GM19240 (cell line): ENCODE measurements around the gene ACSM3.
"Not testable (repeated sequence)": the region's sequence is repeated elsewhere in the genome, so short reads cannot be mapped to it uniquely, and the experiment has no call there.

Experiments used
- DNase-seq: peaks from one replicate; pipeline ENCODE4 v3.0.0; 2011; ENCODE audit warnings: low spot score; ENCODE audit not compliant: insufficient read length

Gene ACSM3

GRCh38 chr16:20755799-20756198, 8.0 kb upstream of the ACSM3 start:
- DNase-seq: not testable (repeated sequence)

DNA sequence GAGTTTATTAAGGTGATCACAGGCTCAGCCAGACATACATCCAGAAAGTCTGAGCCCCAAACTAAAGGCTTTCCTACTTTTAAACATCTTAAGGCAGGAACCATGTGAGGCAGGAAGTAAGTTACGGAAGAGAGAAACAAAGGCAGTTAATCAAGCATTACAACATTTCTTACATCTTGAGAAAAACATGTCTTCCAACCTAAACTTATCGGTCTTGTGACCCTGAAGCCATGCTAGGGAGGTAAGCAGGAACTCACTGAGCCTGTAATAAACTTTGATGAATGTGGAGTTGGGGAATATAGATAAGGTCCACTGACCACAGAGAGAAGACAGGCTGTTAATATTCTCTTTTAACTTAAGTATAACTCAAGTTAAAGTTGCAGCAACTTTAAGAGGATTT, 3.5 kb upstream of the ACSM3 start:
- no peak for DNase-seq

- no peak for DNase-seq
Measured at GRCh38 chr16:20761175-20761574, 2.6 kb upstream of the ACSM3 start.

- no peak for DNase-seq
Measured at GRCh38 chr16:20762404-20763123, 1.2 kb upstream of the ACSM3 start.

DNA sequence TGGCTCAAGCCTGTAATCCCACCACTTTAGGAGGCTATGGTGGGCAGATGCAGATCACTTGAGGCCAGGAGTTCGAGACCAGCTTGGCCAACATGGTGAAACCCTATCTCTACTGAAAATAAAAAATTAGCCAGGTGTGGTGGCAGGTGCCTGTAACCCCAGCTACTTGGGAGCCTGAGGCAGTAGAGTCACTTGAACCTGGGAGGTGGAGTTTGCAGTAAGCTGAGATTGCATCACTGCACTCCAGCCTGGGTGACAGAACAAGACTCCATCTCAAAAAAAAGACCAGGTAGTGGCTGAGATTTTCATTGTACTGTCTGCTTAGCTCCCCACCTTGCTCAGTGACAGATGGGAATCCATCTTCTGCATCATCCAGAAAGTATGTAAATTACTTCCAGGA, 634 bp downstream of the ACSM3 start:
- DNase-seq: not testable (repeated sequence)

DNA sequence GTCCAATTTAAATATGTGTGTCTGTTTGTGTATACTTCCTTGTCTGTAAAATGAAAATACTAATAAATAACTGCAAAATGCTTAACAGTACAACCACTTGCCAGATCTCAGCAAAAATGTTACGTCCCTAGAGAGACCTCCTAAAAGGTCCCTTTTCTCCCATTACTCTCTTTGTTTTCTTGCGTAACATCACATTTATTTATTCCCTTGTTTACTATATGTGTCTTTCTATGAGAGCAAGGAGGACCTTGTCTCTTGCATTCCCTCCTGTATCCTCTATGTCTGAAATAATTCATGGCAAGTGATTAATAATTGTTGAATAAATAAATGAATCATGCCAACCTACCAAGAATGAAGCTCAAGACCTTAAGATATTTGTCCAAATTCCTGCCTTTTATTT, 1.9 kb downstream of the ACSM3 start:
- DNase-seq: no peak

DNA sequence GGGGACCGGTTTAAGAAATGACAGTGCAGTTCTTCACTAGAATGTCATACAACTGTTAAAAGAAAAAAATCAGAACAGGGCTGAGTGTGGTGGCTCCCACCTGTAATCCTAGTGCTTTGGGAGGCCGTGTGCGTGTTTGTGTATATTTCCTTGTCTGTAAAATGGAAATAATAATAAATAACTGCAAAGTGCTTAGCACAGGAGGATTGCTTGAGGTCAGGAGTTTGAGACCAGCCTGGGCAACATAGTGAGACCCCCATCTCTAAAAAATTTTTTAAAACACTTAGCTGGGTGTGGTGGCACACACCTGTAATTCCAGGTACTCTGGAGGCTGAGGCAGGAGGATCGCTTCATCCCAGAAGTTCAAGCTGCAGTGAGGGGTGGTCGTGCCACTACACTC, 2.5 kb downstream of the ACSM3 start:
- DNase-seq: no peak

DNA sequence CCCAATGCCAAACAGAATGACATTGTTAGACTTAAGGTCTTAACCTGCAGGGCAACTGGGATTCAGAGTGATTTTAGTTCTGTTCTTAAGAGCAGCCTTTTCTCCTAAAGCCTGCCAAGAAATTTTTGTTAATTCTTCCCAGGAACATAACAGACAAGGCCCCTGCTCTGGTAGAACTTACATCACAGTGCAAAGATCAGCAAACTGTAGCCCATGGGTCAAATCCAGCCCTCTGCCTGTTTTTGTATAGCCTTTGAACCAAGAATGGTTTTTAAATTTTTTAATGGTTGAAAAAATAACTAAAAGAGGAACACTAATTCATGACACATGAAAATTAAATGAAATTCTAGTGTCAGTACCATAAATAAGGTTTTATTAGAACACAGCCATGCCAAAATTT, 3.8 kb downstream of the ACSM3 start:
- DNase-seq: no peak

DNA sequence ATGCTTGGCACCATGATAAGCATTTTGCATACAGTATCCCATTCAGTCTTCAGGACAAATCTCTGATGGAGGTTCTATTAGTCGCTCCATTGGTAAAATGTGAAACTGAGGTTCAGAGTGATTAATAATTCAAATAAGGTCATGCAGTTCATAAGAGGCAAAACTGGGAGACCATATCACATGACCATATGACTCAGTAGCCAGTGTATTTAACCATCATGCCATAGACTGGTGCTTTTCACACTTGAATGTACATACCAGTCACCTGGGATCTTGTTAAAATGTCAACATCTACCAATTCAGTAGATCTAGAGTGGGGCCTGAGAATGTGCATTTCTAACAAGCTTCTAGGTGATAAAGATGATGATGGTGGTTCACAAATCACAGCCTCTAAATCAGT, 4.3 kb downstream of the ACSM3 start:
- DNase-seq: no peak

DNA sequence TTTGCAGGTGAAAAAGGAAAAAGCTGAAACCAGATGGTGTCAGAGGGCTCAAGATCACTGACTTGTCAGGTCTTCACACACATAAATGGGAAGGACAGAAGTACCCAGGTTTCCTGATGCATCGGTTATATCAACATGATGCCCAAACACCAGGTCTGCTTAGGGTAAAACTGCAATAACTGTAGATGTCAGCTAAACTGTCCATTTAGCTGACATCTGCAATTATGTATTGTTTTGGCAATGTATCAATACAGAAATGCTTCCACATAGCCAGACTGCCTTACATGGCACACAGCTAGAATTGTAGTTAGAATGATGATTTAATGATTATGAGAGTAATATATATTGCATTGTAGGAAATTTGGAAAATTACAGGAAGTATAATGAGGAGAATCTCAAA, 5.0 kb downstream of the ACSM3 start:
- no peak for DNase-seq

GRCh38 chr16:20773679-20774078, 9.9 kb downstream of the ACSM3 start:
- DNase-seq: no peak

- DNase-seq: peak; percentile 32
Measured at GRCh38 chr16:20774703-20775362, 11.0 kb downstream of the ACSM3 start.

GRCh38 chr16:20781697-20782096, 17.9 kb downstream of the ACSM3 start:
- DNase-seq: no peak

DNA sequence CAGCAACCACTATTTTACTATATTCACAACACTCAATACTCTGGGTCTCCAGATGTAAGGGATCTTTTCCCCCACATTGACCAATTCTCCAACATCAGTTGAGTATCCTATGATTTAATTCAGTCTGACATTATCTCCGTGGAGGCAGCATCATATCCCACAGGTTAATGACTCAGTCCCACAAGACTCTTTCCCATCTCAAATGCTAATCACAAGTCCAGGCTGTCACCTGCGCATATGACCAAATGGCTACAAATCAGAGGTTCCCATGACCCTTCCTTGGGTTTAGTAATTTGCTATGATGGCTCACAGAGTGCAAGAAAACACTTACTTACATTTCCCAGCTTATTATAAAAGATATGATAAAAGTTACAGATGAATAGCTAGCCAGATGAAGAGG, 18.7 kb downstream of the ACSM3 start:
- no peak for DNase-seq

- no peak for DNase-seq
Measured at GRCh38 chr16:20784204-20784603, 20.4 kb downstream of the ACSM3 start.

DNA sequence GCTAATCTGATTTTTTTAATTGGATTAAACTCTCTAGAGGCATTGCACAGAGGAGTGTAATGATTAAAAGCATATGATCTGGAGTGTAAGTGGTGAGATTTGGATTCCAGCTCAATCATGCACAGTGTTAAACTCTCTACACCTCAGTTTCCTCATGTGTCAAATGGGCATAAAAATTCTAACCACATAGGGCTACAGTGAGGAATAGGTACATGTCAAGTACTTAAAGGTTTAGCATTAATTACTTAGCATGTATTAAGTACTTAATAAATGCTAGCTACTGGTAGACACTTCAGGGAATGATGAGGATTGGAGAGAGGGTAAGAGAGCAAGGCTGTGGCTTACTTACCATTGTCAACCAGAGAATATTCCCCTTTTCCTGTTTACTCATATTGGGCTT, 25.3 kb downstream of the ACSM3 start:
- no peak for DNase-seq

DNA sequence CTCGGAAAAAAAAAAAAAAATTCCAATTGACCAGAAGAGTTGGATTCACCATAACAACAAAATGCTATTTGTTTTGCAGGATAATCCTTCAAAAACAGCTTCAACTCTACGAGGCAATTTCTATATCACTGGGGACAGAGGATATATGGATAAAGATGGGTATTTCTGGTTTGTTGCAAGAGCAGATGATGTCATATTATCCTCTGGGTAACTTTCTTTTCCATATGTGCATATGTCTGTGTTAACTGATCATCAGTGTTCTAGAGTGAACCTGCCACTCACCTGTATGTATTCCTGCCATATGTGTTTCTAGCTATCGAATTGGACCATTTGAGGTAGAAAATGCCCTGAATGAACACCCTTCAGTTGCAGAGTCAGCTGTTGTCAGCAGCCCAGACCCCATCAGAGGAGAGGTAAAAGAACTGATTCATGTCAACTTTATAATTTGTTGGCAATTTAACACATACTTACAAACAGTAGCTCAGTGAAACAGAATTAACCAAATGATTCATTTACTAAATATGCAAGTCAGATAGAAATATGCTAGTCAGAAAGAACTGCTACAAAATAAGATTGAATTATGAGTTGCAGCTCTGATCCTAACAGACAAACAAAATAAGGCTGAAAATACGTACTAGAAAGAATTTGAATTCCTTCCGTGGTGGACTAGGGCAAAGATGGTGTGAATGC, 28.3 kb downstream of the ACSM3 start:
- no peak for DNase-seq

DNA sequence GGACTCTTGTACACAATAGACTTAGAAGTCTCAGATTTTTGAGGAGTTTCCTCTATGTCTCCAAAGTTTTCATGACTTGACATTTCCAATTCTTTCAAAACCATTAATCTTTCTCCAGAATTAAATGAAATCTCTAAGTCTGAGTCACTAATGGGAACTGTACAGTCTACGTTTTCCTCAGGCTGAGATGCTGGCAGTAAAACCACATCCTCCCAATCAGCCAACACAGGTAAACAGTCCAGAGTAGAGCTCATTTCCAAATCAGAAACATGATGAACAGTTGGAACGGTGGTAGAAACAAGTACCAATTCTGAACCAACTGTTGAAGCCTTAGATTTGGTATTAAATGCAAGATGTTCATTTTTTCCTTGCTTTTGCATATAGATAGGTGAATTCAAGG, 34.5 kb downstream of the ACSM3 start:
- DNase-seq: no peak

- DNase-seq: no peak
Measured at GRCh38 chr16:20799599-20799998, 35.8 kb downstream of the ACSM3 start.

- DNase-seq: no peak
Measured at GRCh38 chr16:20801278-20801677, 37.5 kb downstream of the ACSM3 start.

DNA sequence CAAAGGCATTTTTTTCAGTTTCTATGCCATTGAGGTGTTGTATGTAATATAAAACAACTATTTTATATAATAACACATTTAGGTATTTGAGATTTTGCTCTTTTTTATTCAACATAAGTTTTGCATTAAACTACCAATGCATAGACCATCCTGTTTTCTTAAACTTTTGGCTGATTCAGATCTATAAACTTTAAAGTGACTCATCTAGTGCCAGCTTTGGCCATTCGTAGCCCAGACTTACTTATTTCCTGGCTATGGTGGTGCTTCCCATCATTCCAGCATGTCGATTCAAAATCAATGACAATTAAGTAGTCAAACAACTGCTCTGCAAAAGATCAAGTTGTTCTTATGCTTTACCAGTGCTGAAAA, 39.4 kb downstream of the ACSM3 start:
- DNase-seq: no peak

- DNase-seq: no peak
Measured at GRCh38 chr16:20803561-20804214, 39.9 kb downstream of the ACSM3 start.
